Astrocyte of the cerebellum (primary cell): ENCODE results near the gene ASCL2.
A peak's percentile ranks its signal among the peaks of the same experiment; 100 is the strongest.

ENCODE experiments used
- DNase-seq: peaks from one replicate; pipeline ENCODE4 v3.0.0-alpha.2; 2011; ENCODE audit warnings: low read depth
- H3K4me3 ChIP-seq: 2 replicates; pipeline ENCODE4 v1.5.1; 2011; ENCODE audit warnings: mild to moderate bottlenecking, low read depth, low read length, moderate library complexity
- in situ Hi-C: cut with HindIII; loops from 2 replicates; pipeline ENCODE4 v1.10.0; 2017; ENCODE audit warnings: low sequenced_read_pairs
- TF ChIP-seq, protein P1 (sequence below): IDR thresholded peaks from 2 replicates; pipeline ENCODE4 v1.5.1; 2012; ENCODE audit warnings: low read length, low read depth, moderate library complexity, mild to moderate bottlenecking; ENCODE audit errors: missing control alignments

Gene ASCL2

GRCh38 chr11:2307501-2308331, 37.3 kb upstream of the ASCL2 start:
- no peak for DNase-seq
- in situ Hi-C loops: no loop called here
- TF ChIP-seq, protein P1, sequence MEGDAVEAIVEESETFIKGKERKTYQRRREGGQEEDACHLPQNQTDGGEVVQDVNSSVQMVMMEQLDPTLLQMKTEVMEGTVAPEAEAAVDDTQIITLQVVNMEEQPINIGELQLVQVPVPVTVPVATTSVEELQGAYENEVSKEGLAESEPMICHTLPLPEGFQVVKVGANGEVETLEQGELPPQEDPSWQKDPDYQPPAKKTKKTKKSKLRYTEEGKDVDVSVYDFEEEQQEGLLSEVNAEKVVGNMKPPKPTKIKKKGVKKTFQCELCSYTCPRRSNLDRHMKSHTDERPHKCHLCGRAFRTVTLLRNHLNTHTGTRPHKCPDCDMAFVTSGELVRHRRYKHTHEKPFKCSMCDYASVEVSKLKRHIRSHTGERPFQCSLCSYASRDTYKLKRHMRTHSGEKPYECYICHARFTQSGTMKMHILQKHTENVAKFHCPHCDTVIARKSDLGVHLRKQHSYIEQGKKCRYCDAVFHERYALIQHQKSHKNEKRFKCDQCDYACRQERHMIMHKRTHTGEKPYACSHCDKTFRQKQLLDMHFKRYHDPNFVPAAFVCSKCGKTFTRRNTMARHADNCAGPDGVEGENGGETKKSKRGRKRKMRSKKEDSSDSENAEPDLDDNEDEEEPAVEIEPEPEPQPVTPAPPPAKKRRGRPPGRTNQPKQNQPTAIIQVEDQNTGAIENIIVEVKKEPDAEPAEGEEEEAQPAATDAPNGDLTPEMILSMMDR: no peak
- no peak overlapping the region for H3K4me3 ChIP-seq

DNA sequence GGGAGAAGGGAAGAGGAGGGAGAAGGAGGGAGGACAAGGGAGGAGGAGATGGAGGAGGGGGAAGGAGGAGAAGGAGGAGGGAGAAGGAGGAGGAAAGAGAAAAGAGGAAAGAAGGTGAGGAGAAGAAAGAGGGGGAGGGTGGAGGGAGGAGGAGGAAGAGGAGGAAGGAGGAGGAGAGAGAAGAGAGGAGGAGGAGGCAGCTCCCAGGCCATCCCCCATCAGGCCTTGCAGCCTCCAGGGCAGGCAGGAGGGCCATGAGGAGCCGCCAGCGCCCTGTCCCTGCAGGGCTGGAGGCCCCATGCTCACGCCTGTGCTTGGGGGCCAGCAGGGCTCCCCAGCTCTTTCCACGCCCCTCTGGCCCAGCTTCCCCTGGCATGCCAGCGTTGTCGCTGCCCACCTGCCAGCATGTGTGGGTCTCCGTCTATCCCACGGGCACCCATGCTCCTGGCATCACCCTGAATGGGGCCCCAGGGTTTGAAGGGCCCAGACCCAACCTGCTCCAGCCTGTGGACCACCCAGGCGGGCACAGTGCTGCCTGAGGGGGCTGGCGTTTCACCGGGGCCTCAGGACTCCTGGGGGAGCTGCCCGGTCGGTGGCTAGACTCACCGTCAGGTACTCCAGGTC, 36.6 kb upstream of the ASCL2 start:
- DNase-seq: no peak
- no peak overlapping the region for H3K4me3 ChIP-seq
- in situ Hi-C loops: no loop called here
- TF ChIP-seq, protein P1: no peak

DNA sequence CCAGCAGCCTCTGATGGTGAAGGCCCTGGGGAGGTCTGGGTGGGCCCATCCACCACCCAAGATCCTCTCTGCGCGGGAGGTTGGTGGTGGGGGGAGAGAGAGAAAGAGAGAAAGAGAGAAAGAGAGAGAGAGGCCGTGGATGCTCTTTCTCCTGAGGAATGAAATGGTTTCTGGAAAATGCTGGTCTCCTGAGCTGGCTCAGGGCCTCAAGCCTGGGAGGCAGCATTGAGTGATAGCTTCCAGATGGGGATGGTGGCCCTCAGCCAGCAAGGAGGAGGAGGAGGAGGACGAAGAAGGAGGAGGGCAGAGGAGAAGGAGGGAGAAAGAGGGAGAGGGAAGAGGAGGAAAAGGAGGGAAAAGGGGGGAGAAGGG, 36.0 kb upstream of the ASCL2 start:
- no peak for DNase-seq
- TF ChIP-seq, protein P1: no peak
- in situ Hi-C loops: no loop called here
- no peak overlapping the region for H3K4me3 ChIP-seq

GRCh38 chr11:2305788-2306451, 35.5 kb upstream of the ASCL2 start:
- in situ Hi-C loops: no loop called here
- no peak overlapping the region for H3K4me3 ChIP-seq
- no peak for DNase-seq

GRCh38 chr11:2305140-2305778, 34.9 kb upstream of the ASCL2 start:
- in situ Hi-C loops: no loop called here
- no peak overlapping the region for H3K4me3 ChIP-seq
- TF ChIP-seq, protein P1: peak; percentile 82

More at GRCh38 chr11:2305788-2306451, 35.5 kb upstream of the ASCL2 start:
- TF ChIP-seq, protein P1: no peak

DNA sequence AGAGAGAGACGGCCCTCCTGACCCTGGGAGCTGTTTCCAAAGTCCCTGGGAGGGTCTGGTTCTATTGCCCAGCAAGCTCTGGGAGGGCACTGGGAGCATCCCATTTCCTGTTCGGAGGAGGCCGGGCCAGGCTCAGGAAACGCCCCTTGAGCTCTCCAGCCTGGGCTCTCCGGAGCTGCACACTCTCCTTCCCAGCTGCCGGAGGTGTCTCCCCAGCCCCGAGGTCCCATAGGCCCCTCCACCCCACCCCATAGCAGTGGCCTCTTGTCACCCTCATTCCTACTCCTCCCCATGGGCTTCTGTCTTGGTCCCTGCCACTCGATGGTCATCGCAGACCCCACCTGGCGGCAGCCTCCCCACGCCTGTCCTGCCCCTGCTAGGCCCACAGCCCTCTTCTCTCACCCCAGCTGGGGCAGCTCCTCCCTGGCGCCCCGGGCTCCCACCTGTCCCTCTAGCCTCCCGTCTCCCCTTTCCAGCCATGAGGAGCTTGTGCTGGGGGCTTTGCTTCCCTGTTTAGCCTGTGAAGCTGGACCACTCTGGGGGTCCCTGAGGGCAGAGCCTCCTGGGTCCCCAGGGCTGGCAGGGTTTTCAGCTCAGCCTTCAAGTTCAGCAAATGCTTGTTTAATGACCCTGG, 34.2 kb upstream of the ASCL2 start:
- TF ChIP-seq, protein P1: no peak
- in situ Hi-C loops: no loop called here
- no peak overlapping the region for H3K4me3 ChIP-seq
- DNase-seq: no peak

More at GRCh38 chr11:2305140-2305778, 34.9 kb upstream of the ASCL2 start:
- no peak for DNase-seq
